ENCODE data around the gene DLX5. TPM values are rescaled to one million over a fixed set of nuclear protein-coding genes. Genes with fewer than 3 reads are reported as not detected.
"Not testable (repeated sequence)": the region's sequence is repeated elsewhere in the genome, so short reads cannot be mapped to it uniquely, and the experiment has no call there.

Gene DLX5
- not detected for total RNA-seq

- DNase-seq (ENCODE audit: low spot score) = no peak
Observed at GRCh38 chr7:97024209-97025129, at the start of gene DLX5. TSS of gene DLX5 (minus strand) at chr7:97024831. CDS start at chr7:97024623, 208 bp downstream.

GRCh38 chr7:97072025-97072424 is 47.4 kb upstream of the DLX5 start:
- not testable (repeated sequence) for DNase-seq (ENCODE audit: low spot score)

GRCh38 chr7:97064972-97065587 is 40.4 kb upstream of the DLX5 start:
- DNase-seq (ENCODE audit: low spot score) = no peak

GRCh38 chr7:97064020-97064419 is 39.4 kb upstream of the DLX5 start:
- DNase-seq (ENCODE audit: low spot score) = no peak

- DNase-seq (ENCODE audit: low spot score) = no peak
Observed at GRCh38 chr7:97043281-97043680, 18.6 kb upstream of the DLX5 start.

- no peak for DNase-seq (ENCODE audit: low spot score)
Observed at GRCh38 chr7:97039374-97040065, 14.9 kb upstream of the DLX5 start.

- DNase-seq (ENCODE audit: low spot score) = not testable (repeated sequence)
Observed at GRCh38 chr7:97034213-97034852, 9.7 kb upstream of the DLX5 start.

- DNase-seq (ENCODE audit: low spot score) = peak; percentile 79
Observed at GRCh38 chr7:97027427-97028234, 3.0 kb upstream of the DLX5 start.

GRCh38 chr7:97026715-97027426 is 2.2 kb upstream of the DLX5 start:
- no peak for DNase-seq (ENCODE audit: low spot score)

- no peak for DNase-seq (ENCODE audit: low spot score)
Observed at GRCh38 chr7:97025983-97026714, 1.5 kb upstream of the DLX5 start.

- no peak for DNase-seq (ENCODE audit: low spot score)
Observed at GRCh38 chr7:97025130-97025499, 484 bp upstream of the DLX5 start.

- no peak for DNase-seq (ENCODE audit: low spot score)
Observed at GRCh38 chr7:97022491-97023306, 1.9 kb downstream of the DLX5 start.

GRCh38 chr7:97021747-97022490 is 2.7 kb downstream of the DLX5 start:
- DNase-seq (ENCODE audit: low spot score) = no peak

GRCh38 chr7:97020996-97021746 is 3.5 kb downstream of the DLX5 start:
- no peak for DNase-seq (ENCODE audit: low spot score)

GRCh38 chr7:97020601-97020995 is 4.0 kb downstream of the DLX5 start:
- no peak for DNase-seq (ENCODE audit: low spot score)

- no peak for DNase-seq (ENCODE audit: low spot score)
Observed at GRCh38 chr7:97019710-97020225, 4.9 kb downstream of the DLX5 start.
